Osteoblast (primary cell): ENCODE measurements around the gene DGKZ. TPM values are rescaled to one million over a fixed set of nuclear protein-coding genes. Genes with fewer than 3 reads are reported as not detected.

Experiments
- DNase-seq: peaks from one replicate; pipeline ENCODE4 v3.0.0; 2011; ENCODE audit warnings: low spot score, mixed read lengths; ENCODE audit not compliant: insufficient read length; ENCODE audit errors: missing footprints
- H2AFZ ChIP-seq: 2 replicates; pipeline ENCODE4 v1.6.0; 2011; ENCODE audit warnings: mild to moderate bottlenecking, low read length
- H3K27ac ChIP-seq: 2 replicates; pipeline ENCODE4 v1.5.1; 2011; ENCODE audit warnings: mild to moderate bottlenecking, low read depth, low read length, moderate library complexity
- H3K27me3 ChIP-seq: 2 replicates; pipeline ENCODE4 v1.6.0; 2012; ENCODE audit warnings: mild to moderate bottlenecking, control low read depth, inconsistent platforms, low read length, moderate library complexity; ENCODE audit not compliant: insufficient read depth
- H3K36me3 ChIP-seq: 2 replicates; pipeline ENCODE4 v1.5.1; 2011; ENCODE audit warnings: mild to moderate bottlenecking, low read length, control low read depth, moderate library complexity; ENCODE audit not compliant: insufficient read depth
- H3K4me1 ChIP-seq: 2 replicates; pipeline ENCODE4 v1.5.1; 2011; ENCODE audit warnings: mild to moderate bottlenecking, low read length, control low read depth, moderate library complexity; ENCODE audit not compliant: insufficient read depth
- H3K4me2 ChIP-seq: 2 replicates; pipeline ENCODE4 v1.6.0; 2011; ENCODE audit warnings: mild to moderate bottlenecking, low read length; ENCODE audit not compliant: insufficient read depth
- H3K4me3 ChIP-seq: fragments of 200-600 bp; sonication (generic); 3 replicates; pipeline ENCODE4 v1.5.1; 2012; ENCODE audit warnings: mild to moderate bottlenecking, low read length, inconsistent platforms; ENCODE audit not compliant: insufficient read depth
- H3K79me2 ChIP-seq: 2 replicates; pipeline ENCODE4 v1.6.0; 2012; ENCODE audit warnings: mild to moderate bottlenecking, low read length, control low read depth, inconsistent platforms; ENCODE audit not compliant: insufficient read depth
- H3K9me3 ChIP-seq: 2 replicates; pipeline ENCODE4 v1.5.1; 2011; ENCODE audit warnings: low read depth, low read length, control low read depth
- H4K20me1 ChIP-seq: 2 replicates; pipeline ENCODE4 v1.6.0; 2012; ENCODE audit warnings: mild to moderate bottlenecking, low read length, control low read depth; ENCODE audit not compliant: insufficient read depth
- total RNA-seq: library from RNA; depleted of rRNA; stranded (reverse); fragments of >200 nt; gene quantifications from 2 replicates; pipeline ENCODE4 v1.2.3, GENCODE V29; 2012
- TF ChIP-seq, protein P1 (sequence below): IDR thresholded peaks from 2 replicates; pipeline ENCODE4 v1.5.1; 2011; ENCODE audit warnings: mild to moderate bottlenecking, low read depth, low read length, moderate library complexity; ENCODE audit errors: extremely low read depth

DGKZ gene
- total RNA-seq, 1 donor = 52.5 TPM

DNA sequence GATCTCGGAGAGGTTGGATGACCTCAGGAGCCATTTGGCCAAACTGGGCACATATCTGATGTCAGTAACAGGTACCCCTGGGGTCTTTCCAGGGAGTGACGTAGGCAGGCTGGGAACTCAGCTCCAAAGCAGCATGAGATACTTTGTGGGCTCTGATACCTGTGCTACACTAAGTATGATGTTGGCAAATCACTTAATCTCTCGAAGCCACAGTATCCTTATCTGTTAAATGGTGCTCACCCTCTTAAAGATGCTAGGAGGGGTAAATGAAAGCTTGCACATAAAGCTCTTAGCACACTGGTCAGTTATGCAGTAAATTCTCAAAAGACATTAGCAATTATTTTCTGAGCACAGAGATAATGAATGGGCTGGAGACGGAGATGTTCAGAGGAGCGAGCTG is 17.1 kb upstream of the DGKZ start:
- TF ChIP-seq, protein P1, sequence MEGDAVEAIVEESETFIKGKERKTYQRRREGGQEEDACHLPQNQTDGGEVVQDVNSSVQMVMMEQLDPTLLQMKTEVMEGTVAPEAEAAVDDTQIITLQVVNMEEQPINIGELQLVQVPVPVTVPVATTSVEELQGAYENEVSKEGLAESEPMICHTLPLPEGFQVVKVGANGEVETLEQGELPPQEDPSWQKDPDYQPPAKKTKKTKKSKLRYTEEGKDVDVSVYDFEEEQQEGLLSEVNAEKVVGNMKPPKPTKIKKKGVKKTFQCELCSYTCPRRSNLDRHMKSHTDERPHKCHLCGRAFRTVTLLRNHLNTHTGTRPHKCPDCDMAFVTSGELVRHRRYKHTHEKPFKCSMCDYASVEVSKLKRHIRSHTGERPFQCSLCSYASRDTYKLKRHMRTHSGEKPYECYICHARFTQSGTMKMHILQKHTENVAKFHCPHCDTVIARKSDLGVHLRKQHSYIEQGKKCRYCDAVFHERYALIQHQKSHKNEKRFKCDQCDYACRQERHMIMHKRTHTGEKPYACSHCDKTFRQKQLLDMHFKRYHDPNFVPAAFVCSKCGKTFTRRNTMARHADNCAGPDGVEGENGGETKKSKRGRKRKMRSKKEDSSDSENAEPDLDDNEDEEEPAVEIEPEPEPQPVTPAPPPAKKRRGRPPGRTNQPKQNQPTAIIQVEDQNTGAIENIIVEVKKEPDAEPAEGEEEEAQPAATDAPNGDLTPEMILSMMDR = no peak
- no peaks in the 10 kb centered on the region for H4K20me1 ChIP-seq
- no peak overlapping the region for H3K4me3 ChIP-seq
- no peaks in the 10 kb centered on the region for H3K79me2 ChIP-seq
- H3K27me3 ChIP-seq = peaks cover 57% of the 10 kb centered on the region
- no peaks in the 10 kb centered on the region for H3K4me1 ChIP-seq
- H3K4me2 ChIP-seq = no peak overlapping the region
- no peak overlapping the region for H3K27ac ChIP-seq
- H2AFZ ChIP-seq = no peak overlapping the region
- H3K36me3 ChIP-seq = no peaks in the 10 kb centered on the region
- H3K9me3 ChIP-seq = no peaks in the 10 kb centered on the region
- DNase-seq = peak; percentile 22

DNA sequence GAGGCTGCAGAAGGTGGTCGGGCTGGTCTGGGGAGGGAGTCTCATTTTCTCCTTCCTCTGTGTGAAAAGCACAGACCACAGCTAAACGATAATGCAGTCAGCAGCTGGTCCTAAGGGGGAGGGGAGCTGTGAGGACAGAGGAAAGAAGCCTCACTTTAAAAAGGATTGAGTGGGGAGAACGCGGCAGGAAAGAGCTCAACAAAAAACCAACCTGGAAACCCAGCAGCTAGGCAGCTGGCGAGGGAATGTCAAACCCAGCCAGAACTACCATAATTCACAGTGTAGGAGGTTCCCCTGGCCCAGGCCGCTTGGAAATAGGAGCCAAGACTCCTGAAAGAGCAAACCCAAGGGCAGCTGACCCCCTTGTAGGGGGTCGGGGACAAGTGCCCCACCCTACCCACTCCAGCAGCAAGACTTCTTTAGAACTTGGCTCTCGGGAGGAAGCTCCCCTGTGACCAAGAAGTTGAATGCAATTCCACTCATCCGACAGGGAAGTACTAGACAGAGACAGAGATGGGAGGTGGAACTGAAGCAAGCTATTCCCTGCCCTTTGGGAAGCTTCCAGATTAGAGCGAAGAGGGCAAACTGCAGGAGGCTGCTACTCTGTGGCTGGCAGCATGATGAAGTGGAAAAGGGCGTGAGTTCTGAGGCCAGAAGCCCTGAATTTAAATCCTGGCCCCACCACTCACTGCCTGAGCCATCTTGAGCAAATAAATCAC is 16.5 kb upstream of the DGKZ start:
- Histone ChIP-seq H3K4me3 (no peak overlapping the region), H4K20me1 (no peaks in the 10 kb centered on the region), H3K79me2 (no peaks in the 10 kb centered on the region), H2AFZ (no peak overlapping the region), H3K4me2 (no peak overlapping the region), H3K4me1 (no peaks in the 10 kb centered on the region), H3K27ac (no peak overlapping the region), H3K36me3 (no peaks in the 10 kb centered on the region), H3K27me3 (peaks cover 57% of the 10 kb centered on the region), H3K9me3 (no peaks in the 10 kb centered on the region)
- peak; percentile 79 for DNase-seq
- TF ChIP-seq, protein P1 = no peak

DNA sequence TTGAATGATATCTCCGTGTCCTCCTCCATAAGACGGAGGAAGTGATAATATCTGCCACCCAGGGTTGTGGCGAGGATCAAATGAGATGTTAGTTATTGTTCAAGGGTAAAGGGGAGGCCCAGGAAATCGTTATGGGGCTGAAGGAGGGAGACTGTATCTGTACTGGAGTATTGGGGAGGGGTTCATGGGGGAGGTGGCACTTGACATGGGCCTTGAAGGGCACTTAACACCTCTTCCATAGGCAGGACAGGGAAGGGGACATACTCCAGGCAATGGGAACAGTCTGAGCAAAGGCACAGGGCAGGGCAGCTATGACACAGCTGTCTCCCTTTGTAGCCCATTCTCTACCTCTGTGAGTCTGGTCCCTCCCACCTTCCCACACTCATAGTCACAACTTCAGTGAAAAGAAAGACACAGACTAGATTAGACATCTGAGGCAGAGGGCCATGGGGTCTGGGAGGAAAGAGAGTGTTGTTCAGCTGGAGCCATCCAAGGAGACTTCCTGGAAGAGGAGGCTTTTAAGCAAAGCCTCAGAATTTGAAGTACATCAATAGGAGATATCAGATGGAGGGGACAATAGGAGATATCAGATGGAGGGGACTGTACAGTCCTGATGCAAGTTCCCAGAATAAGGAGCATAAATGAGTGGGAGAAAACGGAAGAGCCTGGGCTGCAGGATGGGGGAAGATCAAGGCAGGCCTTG is 15.8 kb upstream of the DGKZ start:
- DNase-seq = peak; percentile 54
- H2AFZ ChIP-seq = no peak overlapping the region
- no peak overlapping the region for H3K4me2 ChIP-seq
- H3K27ac ChIP-seq = no peak overlapping the region
- TF ChIP-seq, protein P1 = no peak
- no peaks in the 10 kb centered on the region for H3K36me3 ChIP-seq
- no peaks in the 10 kb centered on the region for H3K79me2 ChIP-seq
- peaks cover 57% of the 10 kb centered on the region for H3K27me3 ChIP-seq
- H3K4me3 ChIP-seq = no peak overlapping the region
- peaks cover 2% of the 10 kb centered on the region for H3K4me1 ChIP-seq
- no peaks in the 10 kb centered on the region for H4K20me1 ChIP-seq
- no peaks in the 10 kb centered on the region for H3K9me3 ChIP-seq

DNA sequence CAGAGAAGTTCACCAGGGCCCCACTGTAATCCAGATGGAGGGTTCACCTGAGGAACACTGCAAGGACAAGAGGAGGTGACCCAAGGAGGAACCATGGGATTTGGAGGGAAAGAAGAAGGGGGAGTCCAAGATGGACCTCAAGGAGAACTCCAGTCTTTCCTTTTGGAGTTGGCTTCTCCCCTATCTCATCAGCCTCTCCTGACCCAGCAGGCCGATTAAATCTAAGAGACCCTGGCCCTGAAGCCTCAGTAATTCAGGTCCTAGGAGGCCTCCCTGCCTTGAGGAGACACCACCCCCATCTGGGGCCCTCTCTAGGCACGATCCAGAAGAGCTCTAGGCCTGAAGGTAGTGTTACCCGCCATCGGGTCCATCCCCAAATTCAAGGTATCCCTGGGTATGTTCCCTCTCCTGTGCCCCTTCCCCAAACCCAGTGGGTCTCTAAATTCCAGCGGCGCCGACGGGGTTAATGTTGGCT is 15.1 kb upstream of the DGKZ start:
- TF ChIP-seq, protein P1 = no peak
- Histone ChIP-seq H3K27ac (no peak overlapping the region), H3K36me3 (no peaks in the 10 kb centered on the region), H3K9me3 (no peaks in the 10 kb centered on the region), H3K27me3 (peaks cover 57% of the 10 kb centered on the region), H3K79me2 (no peaks in the 10 kb centered on the region), H3K4me2 (peak overlapping the region; percentile 60), H2AFZ (no peak overlapping the region), H3K4me3 (peak overlapping the region; percentile 50), H4K20me1 (no peaks in the 10 kb centered on the region), H3K4me1 (peaks cover 2% of the 10 kb centered on the region)
- peak; percentile 70 for DNase-seq
